ENCODE measurements around the gene SLC11A1.

The SLC11A1 gene

GRCh38 chr2:218367415-218368149 lies 14.5 kb upstream of the SLC11A1 start:
- FAIRE-seq, result no peak

GRCh38 chr2:218368150-218368528 lies 13.9 kb upstream of the SLC11A1 start:
- FAIRE-seq, result no peak

GRCh38 chr2:218368621-218369153 lies 13.4 kb upstream of the SLC11A1 start:
- FAIRE-seq, result no peak

- no peak for FAIRE-seq
Observed at GRCh38 chr2:218369330-218369729, 12.7 kb upstream of the SLC11A1 start.

GRCh38 chr2:218370410-218371063 lies 11.5 kb upstream of the SLC11A1 start:
- FAIRE-seq, result no peak

- FAIRE-seq, result no peak
Observed at GRCh38 chr2:218371983-218372350, 10.1 kb upstream of the SLC11A1 start.

GRCh38 chr2:218374795-218375194 lies 7.3 kb upstream of the SLC11A1 start:
- FAIRE-seq, result no peak

GRCh38 chr2:218375212-218375611 lies 6.9 kb upstream of the SLC11A1 start:
- FAIRE-seq, result no peak

GRCh38 chr2:218378053-218378452 lies 4.0 kb upstream of the SLC11A1 start:
- FAIRE-seq, result no peak

GRCh38 chr2:218382785-218383184 lies 712 bp downstream of the SLC11A1 start:
- FAIRE-seq, result no peak

GRCh38 chr2:218383892-218384519 lies 1.9 kb downstream of the SLC11A1 start:
- no peak for FAIRE-seq

- no peak for FAIRE-seq
Observed at GRCh38 chr2:218384975-218385374, 2.9 kb downstream of the SLC11A1 start.

GRCh38 chr2:218386505-218387368 lies 4.7 kb downstream of the SLC11A1 start:
- no peak for FAIRE-seq

- no peak for FAIRE-seq
Observed at GRCh38 chr2:218387369-218388194, 5.5 kb downstream of the SLC11A1 start.

GRCh38 chr2:218389333-218390150 lies 7.5 kb downstream of the SLC11A1 start:
- no peak for FAIRE-seq

GRCh38 chr2:218391202-218391601 lies 9.1 kb downstream of the SLC11A1 start:
- no peak for FAIRE-seq

- FAIRE-seq, result no peak
Observed at GRCh38 chr2:218392459-218392858, 10.4 kb downstream of the SLC11A1 start.

- FAIRE-seq, result no peak
Observed at GRCh38 chr2:218392891-218393462, 10.9 kb downstream of the SLC11A1 start.

GRCh38 chr2:218393750-218394290 lies 11.7 kb downstream of the SLC11A1 start:
- FAIRE-seq, result no peak

GRCh38 chr2:218394298-218395089 lies 12.4 kb downstream of the SLC11A1 start:
- FAIRE-seq, result no peak

Data from A204.1 (cell line).